Right forelimb (tissue), 1 donor: Measurements from ENCODE around the gene PTPRM.
"Not testable (repeated sequence)": the region's sequence is repeated elsewhere in the genome, so short reads cannot be mapped to it uniquely, and the experiment has no call there.

Experiments
- DNase-seq: peaks from one replicate; pipeline ENCODE4 v3.0.0-alpha.2; 2018

PTPRM gene

DNA sequence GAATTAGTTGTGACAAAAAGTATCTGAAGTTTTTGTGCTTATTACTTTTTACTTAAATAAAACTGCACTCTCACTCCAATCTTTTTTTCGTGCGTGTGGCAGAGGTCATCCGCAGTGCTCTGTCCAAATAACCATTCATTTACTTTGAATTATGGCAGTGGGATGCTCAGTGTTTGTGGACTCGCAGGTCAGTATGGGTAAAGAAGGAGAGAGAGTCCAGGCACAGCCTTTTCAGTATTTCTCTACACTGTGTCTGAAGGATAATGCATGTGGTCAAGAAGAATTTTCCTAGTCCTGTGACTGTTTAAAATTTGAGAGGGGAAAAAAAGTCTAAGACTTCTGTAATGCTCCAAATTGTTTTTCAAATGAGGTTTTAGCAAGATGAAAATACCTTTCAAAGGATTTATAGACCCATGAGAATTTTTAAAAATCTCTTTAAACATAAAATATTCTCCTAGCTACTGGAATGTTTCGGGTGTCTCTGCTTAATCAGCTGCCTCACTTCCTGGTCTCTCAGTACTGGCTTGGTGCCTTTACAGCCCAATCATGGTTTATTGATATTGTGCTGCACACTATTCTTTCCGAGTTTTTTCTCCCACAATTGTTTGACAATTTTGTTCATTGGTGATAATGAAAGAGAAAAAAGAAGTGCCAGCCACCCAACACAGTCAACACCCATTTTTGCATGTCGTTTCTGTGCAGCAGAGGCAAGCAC is 453.2 kb downstream of the PTPRM start:
- no peak for DNase-seq

- no peak for DNase-seq
Observed at GRCh38 chr18:8029061-8029460, 461.9 kb downstream of the PTPRM start.

- no peak for DNase-seq
Observed at GRCh38 chr18:8029731-8030130, 462.6 kb downstream of the PTPRM start.

GRCh38 chr18:8030201-8030600 is 463.1 kb downstream of the PTPRM start:
- no peak for DNase-seq

GRCh38 chr18:8031496-8031895 is 464.4 kb downstream of the PTPRM start:
- no peak for DNase-seq

DNA sequence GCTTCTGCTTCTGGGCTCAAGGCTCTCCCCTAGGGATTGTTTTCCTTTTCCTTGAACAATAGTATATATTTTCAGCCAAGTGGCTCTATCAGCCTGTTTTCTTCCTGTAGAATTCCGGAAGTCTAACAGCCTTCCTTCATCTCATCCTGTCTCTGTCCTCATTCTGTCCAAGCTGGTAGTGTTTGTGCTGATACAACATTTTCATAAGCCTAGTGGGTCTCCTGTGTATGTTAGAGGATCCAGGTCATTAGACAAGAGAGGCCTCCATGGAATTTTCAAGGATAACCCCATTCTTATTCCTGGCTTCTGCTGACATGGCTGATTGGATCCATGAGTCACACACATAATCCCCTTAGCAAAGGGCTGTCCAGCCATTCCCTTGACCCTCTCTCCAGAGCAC is 467.6 kb downstream of the PTPRM start:
- DNase-seq = no peak

DNA sequence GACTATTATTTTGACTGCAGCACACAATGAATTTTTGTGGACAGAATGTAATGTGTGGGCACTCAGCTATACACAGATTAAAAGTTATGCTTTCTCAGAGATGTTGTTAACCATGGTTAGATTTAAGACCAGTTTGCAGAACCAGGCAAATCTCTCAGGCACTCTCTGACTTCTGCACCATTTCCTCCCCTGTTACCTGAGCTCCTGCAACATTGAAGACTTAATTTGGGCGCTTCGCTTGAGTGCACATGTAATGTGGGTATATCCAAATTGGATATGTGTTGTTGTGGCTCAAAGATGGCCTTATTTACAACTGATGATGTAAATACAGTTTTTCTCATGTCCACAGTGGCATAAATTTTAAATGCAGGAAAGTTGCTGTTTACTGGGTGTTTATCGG is 469.4 kb downstream of the PTPRM start:
- DNase-seq = no peak

DNA sequence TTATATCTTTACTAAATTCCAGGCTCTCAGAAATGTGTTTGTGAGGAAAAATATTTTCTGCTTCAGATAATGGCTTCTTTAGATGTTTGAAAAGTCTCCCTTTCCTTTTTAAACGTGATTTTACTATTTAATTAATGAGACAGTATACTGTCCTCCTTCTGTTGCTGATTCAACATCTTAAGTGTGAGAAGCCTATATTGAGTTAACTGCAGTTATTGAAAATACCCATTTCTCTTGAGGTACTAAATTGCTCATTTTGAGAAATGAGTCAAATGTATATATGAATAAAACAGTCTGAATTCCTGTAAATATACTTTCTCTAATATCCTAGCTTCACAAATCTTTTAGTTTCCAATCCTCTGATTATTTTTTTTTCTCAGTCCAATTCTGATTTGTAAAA is 470.2 kb downstream of the PTPRM start:
- DNase-seq = no peak

GRCh38 chr18:8040021-8040420 is 472.9 kb downstream of the PTPRM start:
- no peak for DNase-seq

DNA sequence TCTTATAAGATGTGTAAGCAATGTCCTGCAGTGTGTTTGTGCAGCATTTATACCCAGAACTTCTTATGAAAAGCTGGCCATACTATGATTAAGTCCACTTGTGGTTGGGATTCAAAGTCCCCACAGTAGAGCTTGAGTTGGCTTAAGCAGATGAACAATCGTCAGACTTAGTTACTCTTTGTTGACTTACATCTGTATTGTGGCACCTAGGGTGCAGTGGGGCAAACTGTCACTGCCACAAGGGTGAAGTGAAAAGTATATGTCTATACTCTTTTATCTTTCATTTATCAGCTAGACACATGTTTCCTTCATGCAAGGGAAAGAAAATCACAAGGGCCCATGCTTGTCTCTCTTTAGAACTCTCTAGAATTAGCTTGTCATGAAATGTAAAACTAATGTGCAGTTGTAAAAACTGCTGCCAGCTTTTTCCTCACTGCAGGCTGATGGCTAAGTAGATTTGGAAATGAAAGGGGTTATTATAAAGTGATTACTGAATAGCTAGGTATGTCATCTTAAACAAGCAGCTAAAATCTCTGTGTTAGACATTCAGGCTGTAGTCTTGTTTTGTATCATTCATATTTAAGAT is 474.5 kb downstream of the PTPRM start:
- no peak for DNase-seq

DNA sequence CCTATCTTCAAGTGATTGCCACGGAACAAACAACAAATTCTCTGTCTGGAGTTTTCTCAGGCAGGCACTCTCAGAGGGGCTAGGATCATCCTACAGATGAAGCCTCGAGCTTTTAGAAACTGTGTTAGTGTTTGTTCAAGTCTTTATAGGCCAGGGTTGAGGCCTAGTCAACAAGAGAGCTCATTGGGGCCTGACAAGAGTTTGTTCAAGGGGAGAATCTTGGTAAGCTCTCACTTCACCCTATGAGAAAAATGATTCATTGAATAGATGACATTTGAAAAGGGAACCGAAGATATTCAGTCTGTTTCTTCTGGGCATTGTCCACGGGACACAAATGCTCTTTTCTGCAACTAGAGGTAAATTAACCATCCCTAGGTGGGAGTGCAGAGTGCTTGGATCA is 476.9 kb downstream of the PTPRM start:
- DNase-seq = no peak

GRCh38 chr18:8045160-8045883 is 478.2 kb downstream of the PTPRM start:
- no peak for DNase-seq

DNA sequence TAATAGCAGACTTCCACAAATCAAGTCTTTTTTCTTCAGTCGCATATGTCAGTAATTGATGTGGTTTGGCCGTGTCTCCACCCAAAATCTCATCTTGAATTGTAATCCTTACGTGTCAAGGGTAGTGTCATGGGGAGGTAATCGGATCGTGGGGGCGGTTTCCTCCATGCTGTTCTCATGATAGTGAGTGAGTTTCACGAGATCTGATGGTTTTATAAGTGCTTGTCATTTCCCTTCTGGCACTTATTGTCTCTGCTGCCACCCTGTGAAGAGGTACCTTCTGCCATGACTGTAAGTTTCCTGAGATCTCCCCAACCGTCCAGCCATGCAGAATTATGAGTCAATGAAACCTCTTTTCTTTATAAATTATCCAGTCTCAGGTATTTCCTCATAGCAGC is 478.8 kb downstream of the PTPRM start:
- DNase-seq = no peak

DNA sequence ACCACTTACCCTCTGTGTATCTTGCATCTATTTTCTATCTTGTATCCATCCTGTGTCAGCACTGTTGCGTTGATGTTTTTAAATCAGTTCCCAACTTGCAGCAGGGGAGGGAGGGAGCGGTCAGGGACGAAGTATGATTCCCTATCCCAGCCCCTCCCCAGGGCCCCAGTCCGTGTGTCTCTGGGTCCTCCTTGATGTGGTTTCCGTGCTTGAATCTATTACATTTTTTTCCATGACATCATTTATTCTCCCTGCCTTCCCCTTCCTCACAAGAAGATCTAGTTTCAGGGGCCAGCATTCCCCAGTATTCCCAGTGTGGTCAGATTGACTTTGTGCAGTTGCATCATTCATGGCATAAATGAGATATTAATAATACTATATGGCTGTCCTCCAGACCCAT is 479.3 kb downstream of the PTPRM start:
- no peak for DNase-seq

GRCh38 chr18:8049147-8049546 is 482.0 kb downstream of the PTPRM start:
- DNase-seq = no peak

DNA sequence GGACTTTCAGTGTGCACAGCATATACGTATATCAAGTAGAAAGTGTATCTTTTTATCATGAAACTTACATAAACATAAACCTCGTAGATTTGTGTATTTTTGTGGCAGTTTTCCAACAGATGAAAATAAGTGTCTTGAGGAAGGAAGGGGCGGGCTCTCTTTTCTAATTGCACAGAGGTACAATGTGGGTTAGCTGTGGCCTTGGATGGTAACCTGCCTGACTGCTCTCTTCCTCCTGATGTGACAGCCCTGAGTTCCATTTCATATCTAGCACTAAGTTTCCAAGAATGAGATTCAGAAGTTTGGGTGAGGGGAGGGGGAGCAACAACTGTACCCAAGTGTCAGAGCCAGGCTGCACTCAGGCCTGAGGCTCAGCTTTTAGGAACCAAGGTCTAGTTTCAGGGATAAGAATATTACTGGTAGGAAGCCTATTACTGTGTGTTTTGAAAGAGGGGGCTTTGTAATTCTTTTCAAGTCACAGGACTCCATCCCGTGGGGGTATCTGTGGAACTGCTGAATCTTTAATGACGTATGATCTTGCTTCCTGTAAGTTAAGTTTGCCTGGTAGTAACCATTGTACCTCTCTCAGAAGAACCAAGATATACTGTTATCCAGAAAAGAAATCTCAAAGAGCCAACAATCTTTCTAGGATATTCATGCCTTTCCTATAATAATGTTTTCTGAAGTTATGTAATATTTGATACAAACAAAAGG is 483.7 kb downstream of the PTPRM start:
- DNase-seq = no peak

GRCh38 chr18:8051453-8051852 is 484.3 kb downstream of the PTPRM start:
- DNase-seq = no peak

DNA sequence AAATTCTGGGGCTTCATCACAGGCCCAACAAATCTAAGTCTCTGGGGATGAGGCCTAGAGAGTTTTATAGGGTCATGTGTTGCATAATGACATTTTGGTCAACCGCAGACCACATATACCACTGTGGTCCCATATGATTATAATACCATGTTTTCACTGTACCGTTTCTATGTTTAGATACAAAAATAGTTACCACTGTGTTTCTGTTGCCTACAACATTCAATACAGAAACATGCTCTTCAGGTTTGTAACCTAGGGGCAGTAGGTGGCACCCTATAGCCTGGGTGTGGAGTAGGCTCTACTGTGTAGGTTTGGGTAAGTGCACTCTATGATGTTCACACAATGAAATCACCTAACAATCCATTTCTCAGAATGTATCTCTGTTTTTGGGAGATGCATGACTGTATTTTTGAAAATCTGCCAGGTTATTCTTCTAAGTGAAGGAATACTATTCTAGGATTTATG is 485.2 kb downstream of the PTPRM start:
- DNase-seq = no peak

GRCh38 chr18:8056723-8057122 is 489.6 kb downstream of the PTPRM start:
- DNase-seq = no peak

GRCh38 chr18:8063152-8063551 is 496.0 kb downstream of the PTPRM start:
- not testable (repeated sequence) for DNase-seq

DNA sequence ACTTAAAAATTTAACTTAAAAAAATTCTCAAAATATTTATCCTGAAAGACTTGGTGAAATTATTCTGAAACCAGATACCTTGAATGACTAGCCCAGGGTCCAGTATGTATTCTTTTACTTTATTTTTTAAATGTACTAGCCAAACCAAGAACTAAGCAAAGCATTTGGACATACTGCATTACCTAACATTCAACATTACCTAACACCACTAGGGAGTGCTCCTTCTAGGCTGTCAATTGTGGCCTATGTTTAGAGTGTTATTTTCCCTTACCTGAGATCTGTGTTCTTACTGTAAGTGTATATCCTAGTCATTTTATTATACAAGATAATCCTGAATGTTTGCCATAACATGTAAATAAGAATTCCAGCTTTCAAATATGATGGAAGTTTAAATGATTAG is 496.6 kb downstream of the PTPRM start:
- DNase-seq = no peak

DNA sequence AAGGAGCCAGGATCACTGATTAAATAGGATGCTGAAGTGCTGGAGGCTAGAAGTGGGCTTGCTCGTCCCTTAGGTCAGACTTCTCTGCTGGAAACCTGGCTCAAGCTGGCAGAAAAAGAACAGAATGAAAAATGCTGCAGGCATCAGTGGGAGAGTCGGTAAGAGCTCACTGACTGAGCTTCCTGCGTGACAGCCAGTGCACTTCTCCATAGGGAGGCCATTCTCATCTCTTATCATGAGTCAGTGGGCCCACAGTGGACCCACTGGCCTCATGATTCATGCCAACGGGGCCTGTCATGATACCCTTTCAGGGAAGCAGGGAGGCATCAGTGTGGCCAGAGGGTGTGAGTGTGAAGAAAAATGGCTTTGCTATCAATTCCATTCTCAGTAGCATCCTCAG is 498.2 kb downstream of the PTPRM start:
- DNase-seq = no peak

- no peak for DNase-seq
Observed at GRCh38 chr18:8065773-8066172, 498.7 kb downstream of the PTPRM start.

DNA sequence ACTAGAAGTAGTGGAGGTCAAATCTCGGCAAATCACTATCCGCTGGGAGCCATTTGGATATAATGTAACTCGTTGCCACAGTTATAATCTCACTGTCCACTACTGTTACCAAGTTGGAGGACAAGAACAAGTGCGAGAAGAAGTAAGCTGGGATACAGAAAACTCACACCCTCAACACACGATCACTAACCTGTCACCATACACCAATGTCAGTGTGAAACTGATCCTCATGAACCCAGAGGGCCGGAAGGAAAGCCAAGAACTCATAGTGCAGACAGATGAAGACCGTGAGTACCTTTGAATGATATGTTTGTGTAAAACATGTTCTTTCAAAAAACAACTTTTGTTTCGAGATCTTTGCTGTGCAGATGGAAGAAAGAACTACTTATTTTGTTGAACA is 502.6 kb downstream of the PTPRM start:
- no peak for DNase-seq
